Fibroblast of mammary gland (primary cell): Measurements from ENCODE around the gene ATP6AP1.
A peak's percentile ranks its signal among the peaks of the same experiment; 100 is the strongest.

Experiments used
- DNase-seq: peaks from one replicate; pipeline ENCODE4 v3.0.0-alpha.2; 2010; ENCODE audit warnings: low read depth
- H3K4me3 ChIP-seq: 2 replicates; pipeline ENCODE4 v1.5.1; 2011; ENCODE audit warnings: low read depth, mild to moderate bottlenecking, low read length, moderate library complexity; ENCODE audit not compliant: control insufficient read depth
- CTCF ChIP-seq: conservative IDR thresholded peaks from 2 replicates; pipeline ENCODE4 v1.5.1; 2011; ENCODE audit warnings: low read depth, low read length, inconsistent platforms; ENCODE audit not compliant: control insufficient read depth, insufficient read depth

ATP6AP1 gene

DNA sequence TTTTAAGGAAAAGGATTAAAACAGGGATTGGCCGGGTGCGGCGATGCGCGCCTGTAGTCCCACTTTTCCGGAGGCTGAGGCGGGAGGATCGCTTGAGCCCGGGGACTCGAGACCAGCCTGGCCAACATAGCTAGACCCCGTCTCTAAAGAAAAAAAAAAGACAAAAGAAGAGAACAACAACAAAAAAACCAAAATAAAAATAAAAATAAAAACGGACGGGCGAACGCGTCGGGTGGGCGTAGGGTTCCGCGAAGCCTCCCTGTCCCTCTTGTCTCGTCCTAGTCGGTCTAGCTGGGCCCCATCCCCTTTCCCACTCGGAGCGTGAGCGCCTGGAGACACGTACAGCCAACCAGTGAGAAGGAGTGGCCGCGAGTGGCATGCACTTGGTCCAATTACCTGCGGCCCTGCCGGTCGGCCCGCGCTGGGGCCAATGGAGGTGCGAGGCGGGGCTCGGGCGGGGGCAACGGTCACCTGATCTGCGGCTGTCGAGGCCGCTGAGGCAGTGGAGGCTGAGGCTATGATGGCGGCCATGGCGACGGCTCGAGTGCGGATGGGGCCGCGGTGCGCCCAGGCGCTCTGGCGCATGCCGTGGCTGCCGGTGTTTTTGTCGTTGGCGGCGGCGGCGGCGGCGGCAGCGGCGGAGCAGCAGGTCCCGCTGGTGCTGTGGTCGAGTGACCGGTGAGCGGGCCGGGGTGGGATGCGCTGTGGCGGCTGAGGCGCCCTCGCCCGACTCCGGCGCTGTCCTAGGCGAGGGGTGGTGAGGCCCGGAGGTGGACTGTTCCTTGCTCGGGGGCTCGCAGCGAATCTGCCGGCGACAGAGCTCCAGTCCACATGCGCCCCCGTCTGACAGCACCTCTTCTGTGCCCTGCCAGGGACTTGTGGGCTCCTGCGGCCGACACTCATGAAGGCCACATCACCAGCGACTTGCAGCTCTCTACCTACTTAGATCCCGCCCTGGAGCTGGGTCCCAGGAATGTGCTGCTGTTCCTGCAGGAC is at the start of gene ATP6AP1:
Gene ATP6AP1 (plus strand): TSS at position 502 of the 996 bp plus-strand sequence. CDS start 16 bp downstream, at position 518.
- peak; percentile 92 for DNase-seq
- peak within 1 kb of the TSS; percentile 58 for H3K4me3 ChIP-seq
- no peak for TF ChIP-seq CTCF

- H3K4me3 ChIP-seq, result peak within 1 kb of the TSS; percentile 71
- TF ChIP-seq CTCF, result no peak
- DNase-seq, result peak; percentile 95
Measured at GRCh38 chrX:154378799-154379568, 49.5 kb upstream of the ATP6AP1 start, which contains the start of gene EMD. Gene EMD, plus strand, starts transcription at chrX:154379295. Its CDS starts 190 bp downstream, at chrX:154379485.

- H3K4me3 ChIP-seq, result peak overlapping the region; percentile 71
- TF ChIP-seq CTCF, result no peak
- no peak for DNase-seq
Measured at GRCh38 chrX:154379569-154379951, 48.9 kb upstream of the ATP6AP1 start.

GRCh38 chrX:154380153-154380552 is 48.3 kb upstream of the ATP6AP1 start:
- DNase-seq, result peak; percentile 40
- peak overlapping the region; percentile 71 for H3K4me3 ChIP-seq
- TF ChIP-seq CTCF, result no peak

GRCh38 chrX:154380787-154381186 is 47.7 kb upstream of the ATP6AP1 start:
- DNase-seq, result no peak
- H3K4me3 ChIP-seq, result peak overlapping the region; percentile 71
- TF ChIP-seq CTCF, result no peak

DNA sequence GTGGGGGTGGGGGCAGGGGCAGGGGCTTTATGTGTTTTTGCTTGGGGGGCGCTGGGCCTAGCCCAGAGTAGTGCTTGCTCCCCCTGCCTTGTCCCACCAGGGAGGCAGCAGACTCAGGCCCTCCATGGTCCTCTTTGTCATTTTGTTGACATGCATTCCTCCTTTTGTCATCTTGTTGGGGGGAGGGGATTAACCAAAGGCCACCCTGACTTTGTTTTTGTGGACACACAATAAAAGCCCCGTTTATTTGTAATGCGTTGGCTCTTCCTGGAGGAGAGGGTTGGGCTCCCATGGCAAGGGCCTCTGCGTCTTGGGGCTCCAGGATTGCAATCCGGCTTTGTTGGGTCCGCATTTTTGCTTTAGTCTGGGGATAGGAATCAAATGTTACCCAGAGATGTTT is 47.2 kb upstream of the ATP6AP1 start:
- no peak for TF ChIP-seq CTCF
- no peak overlapping the region for H3K4me3 ChIP-seq
- no peak for DNase-seq
